Fibroblast of peridontal ligament (primary cell): ENCODE measurements around the gene PRODH.
"Not testable (repeated sequence)": the region's sequence is repeated elsewhere in the genome, so short reads cannot be mapped to it uniquely, and the experiment has no call there.

Experiments used
- DNase-seq: peaks from one replicate; pipeline ENCODE4 v3.0.0-alpha.2; 2010; ENCODE audit errors: extremely low read depth

PRODH gene

GRCh38 chr22:18935889-18936529, at the start of gene PRODH:
Gene PRODH, minus strand, starts transcription at chr22:18936293. Its CDS starts 6 bp downstream, at chr22:18936287.
- DNase-seq = no peak

- DNase-seq = no peak
Measured at GRCh38 chr22:18985780-18986179, 49.7 kb upstream of the PRODH start.

GRCh38 chr22:18984564-18984963, 48.5 kb upstream of the PRODH start:
- no peak for DNase-seq

- DNase-seq = no peak
Measured at GRCh38 chr22:18983120-18983651, 47.1 kb upstream of the PRODH start.

- DNase-seq = no peak
Measured at GRCh38 chr22:18980829-18981228, 44.7 kb upstream of the PRODH start.

- no peak for DNase-seq
Measured at GRCh38 chr22:18979957-18980356, 43.9 kb upstream of the PRODH start.

GRCh38 chr22:18978506-18978905, 42.4 kb upstream of the PRODH start:
- no peak for DNase-seq

- no peak for DNase-seq
Measured at GRCh38 chr22:18977824-18978425, 41.8 kb upstream of the PRODH start.

GRCh38 chr22:18976197-18976751, 40.2 kb upstream of the PRODH start:
- no peak for DNase-seq

GRCh38 chr22:18975434-18976196, 39.5 kb upstream of the PRODH start:
- DNase-seq = no peak

GRCh38 chr22:18974477-18975180, 38.5 kb upstream of the PRODH start:
- no peak for DNase-seq

GRCh38 chr22:18973264-18974031, 37.4 kb upstream of the PRODH start:
- no peak for DNase-seq

GRCh38 chr22:18972591-18972990, 36.5 kb upstream of the PRODH start:
- DNase-seq = not testable (repeated sequence)

- not testable (repeated sequence) for DNase-seq
Measured at GRCh38 chr22:18972029-18972428, 35.9 kb upstream of the PRODH start.

GRCh38 chr22:18971321-18971751, 35.2 kb upstream of the PRODH start:
- no peak for DNase-seq

- no peak for DNase-seq
Measured at GRCh38 chr22:18970948-18971315, 34.8 kb upstream of the PRODH start.

- DNase-seq = no peak
Measured at GRCh38 chr22:18970176-18970947, 34.3 kb upstream of the PRODH start.

- DNase-seq = not testable (repeated sequence)
Measured at GRCh38 chr22:18969158-18969942, 33.3 kb upstream of the PRODH start.

GRCh38 chr22:18968011-18968749, 32.1 kb upstream of the PRODH start:
- peak; percentile 9 for DNase-seq
